GM21381 (cell line): Measurements from ENCODE around the gene UVRAG.

Source experiments
- ATAC-seq: cut with Tn5 transposase; IDR thresholded peaks from one replicate; pipeline ENCODE4 v1.9.1; 2021; ENCODE audit warnings: mild to moderate bottlenecking, moderate library complexity; ENCODE audit not compliant: unreplicated experiment

The UVRAG gene

DNA sequence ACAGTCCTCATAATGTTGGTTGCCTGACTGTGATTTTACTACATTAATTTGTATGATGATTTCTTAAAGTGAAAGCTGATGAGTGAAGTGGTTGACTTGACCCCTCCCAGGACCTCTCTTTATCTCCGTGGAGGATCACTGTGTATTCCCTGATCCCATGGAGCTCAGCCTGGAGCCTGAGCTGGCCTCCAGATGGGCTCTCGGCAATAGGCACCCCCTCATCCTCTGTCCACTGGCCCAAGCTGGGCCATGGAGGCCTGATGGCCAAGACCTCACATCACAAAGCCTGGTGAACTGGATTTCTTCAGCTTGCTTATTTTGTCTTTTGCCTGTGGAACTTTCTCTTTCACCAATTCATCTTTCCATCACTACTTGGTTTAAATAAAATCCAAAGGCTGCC lies 316.1 kb downstream of the UVRAG start:
- ATAC-seq: no peak

DNA sequence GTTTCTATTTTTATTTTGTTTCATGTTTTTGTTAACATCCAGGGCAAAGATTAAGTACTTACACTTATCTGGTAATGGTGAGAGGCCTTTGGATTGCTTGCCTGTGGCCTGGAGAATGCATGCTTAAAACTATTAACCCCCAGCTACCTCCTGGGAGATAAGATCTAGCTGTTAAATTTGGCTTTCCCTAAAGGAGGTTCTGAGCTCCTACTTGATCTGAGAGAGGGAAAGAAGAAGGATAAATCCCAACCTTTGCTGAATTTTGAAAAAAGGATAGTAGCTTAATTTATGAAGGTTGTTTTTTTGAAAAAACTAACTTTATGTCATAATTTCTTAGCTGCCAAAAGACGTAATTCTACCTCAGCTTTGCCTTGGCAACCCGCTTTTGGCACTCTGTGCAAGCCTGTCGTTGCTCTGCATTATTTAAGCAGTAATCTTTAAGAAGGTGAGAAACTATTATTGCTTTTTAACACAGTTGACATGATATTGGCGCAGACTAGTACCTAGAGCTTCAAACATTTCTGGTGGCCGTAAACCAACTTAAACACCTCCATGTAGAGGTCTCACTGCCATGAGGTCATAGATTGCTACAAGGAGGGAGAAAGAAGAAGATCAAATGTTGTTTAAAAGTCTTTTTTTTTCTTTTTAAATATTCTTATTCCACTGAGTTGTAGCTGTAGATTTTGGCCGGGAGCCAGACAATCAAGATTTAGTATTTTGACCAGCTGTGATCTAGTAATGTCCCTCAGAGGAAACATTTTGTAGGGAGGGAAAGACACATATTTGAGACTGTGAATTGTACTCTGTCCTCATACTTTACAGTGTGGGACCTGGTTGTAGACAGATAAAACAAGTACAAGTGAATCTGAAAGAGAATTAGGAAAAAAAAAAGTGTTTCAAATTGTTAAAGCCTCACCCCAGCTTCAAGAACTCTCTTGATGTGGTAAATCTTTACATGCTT lies 316.9 kb downstream of the UVRAG start:
- ATAC-seq: no peak

DNA sequence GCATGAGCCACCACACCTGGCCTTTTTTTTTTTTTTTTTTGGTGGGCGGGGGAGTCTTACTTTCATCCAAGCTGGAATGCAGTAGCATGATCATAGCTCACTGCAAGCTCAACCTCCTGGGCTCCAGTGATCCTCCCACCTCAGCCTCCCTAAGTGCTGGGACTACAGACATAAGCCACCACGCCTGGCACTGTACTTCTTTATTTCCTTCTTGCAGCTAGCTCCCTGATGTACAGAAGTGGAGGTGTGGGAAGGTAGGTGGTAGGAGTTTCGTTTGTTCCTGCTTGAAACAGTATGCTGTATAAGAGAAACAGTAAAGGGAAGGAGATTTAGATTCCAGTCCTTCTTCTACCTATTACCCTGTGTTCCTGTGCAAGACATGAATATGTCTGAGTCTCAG lies 319.2 kb downstream of the UVRAG start:
- ATAC-seq: no peak

DNA sequence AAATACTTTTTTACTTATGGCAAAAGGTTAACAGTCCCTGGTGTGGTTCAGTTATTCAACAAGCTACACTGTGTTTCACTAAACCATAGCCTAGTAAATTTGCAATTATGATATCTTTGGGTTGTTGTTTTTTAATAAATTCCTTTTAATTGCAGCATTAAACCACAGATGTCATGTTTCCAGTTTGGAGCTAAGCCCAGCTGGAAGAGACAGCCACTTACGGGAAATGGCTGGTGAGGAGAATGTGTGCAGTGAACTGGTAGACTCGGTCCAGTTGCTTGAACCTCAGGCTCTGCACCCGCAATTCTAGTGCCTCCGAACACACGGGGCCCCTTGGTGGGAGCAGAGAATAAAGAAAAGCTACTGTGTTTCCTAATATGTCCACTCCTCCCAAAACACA lies 320.5 kb downstream of the UVRAG start:
- no peak for ATAC-seq

DNA sequence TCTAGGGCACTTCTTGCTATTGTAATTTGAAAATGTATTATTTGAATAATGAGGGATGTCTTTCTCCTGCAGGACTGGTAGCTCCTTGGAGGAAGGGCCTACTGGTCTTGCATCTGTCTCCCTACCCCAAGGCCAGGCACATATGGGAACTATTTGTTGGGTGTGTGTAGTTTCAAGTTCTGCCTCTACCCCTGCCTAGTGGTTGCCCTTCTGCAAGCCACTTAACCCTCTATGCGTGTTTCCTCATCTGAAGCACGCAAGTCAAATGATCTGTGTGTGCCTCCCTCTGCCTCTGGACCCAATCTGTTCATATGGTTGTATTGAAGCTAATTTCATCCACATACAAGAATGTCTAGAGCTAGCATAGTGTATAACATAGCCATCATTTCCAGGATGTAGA lies 324.3 kb downstream of the UVRAG start:
- no peak for ATAC-seq

DNA sequence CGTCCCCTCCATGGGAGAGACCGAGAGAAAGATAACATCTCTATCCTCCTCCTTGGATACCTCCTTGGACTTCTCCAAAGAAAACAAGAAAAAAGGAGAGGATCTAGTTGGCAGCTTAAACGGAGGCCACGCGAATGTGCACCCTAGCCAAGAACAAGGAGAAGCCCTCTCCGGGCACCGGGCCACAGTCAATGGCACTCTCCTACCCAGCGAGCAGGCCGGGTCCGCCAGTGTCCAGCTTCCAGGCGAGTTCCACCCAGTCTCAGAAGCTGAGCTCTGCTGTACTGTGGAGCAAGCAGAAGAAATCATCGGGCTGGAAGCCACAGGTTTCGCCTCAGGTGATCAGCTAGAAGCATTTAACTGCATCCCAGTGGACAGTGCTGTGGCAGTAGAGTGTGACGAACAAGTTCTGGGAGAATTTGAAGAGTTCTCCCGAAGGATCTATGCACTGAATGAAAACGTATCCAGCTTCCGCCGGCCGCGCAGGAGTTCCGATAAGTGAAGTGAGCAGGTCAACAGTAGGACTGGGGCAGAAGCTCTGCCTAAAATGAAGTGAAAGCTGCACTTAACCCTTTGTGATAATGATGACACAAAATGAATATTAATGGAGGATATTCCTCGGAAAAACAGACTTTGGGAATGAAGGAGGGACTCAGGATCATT lies 326.0 kb downstream of the UVRAG start:
- no peak for ATAC-seq

DNA sequence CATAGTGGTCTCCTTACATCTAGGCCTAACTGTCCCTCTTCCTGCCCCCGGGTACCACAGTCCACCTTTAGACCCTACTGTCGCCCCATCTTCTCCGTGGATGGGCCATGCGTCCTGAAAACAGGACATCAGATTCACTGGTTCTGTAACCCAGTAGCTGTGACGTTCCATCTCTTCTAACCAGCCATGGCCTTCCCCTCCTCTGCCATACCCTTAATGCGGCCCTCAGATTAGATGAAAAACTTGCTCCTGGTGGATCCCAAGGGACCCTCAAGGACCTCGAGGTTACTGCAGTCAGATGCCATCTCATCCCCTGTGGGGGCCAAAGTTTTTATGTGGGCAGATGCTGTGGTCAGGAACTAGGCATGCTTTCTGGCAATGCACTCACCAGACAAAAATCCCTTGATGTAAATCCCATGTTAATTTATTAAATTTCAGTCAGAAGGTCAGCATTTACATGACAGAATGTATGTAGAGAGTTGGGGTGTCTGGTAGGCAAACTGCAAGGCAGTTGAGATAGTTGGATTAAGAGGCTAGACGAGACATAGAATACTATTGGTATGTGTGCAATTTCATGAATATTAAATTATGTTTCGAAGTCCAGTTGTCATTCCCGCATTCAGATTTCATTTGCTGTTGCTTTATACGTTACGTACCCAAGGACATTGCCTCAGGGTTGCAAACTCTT lies 327.0 kb downstream of the UVRAG start:
- ATAC-seq: no peak

DNA sequence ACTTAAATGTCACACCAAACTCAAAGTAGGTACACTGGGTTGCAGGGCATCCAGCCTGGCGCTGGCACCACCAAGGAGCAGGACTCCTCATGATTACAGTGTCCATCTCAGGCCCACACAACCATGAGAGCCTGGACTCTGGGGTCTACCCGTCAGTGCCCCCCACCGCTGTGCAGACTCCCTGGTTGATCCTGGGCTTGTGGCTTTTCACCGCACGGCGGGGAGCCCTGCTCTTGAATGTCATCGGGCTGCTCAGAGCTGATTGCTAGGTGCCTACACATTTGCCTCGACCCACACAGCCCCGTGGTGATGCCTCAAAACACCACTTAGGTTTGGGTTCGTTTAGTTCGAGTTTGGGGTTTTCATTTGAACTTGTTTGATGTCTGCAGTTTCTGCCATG lies 328.3 kb downstream of the UVRAG start:
- ATAC-seq: no peak

DNA sequence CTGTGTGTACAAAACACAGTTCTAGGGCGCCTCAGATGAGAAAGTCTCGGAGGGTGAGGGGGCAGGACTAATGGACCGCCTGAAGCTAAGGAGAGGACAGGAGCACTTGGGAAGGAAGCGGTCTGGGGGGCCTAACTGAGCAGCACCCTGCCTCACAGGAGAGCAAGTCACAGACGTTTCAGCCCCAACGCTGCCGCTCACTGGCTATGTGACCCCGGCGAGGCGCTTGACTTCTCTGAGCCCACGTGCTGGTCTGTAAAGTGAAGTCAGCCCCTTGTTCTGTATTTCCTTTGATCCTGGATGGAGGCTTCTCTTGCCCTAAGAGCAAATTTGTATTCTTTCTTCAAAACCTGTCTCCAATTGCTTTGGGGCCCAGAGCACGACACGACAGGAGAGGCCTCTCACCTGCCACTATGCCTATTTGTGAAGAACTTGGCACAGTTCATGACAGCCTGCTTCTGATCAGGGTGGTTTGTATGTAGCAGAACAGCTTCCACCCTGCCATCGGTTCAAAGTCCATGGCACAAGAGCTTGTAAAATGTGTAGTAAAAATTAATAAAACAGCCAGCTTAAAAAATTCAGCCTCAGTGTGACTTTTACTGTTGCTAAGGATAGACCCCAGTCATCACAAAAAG lies 332.2 kb downstream of the UVRAG start:
- no peak for ATAC-seq

DNA sequence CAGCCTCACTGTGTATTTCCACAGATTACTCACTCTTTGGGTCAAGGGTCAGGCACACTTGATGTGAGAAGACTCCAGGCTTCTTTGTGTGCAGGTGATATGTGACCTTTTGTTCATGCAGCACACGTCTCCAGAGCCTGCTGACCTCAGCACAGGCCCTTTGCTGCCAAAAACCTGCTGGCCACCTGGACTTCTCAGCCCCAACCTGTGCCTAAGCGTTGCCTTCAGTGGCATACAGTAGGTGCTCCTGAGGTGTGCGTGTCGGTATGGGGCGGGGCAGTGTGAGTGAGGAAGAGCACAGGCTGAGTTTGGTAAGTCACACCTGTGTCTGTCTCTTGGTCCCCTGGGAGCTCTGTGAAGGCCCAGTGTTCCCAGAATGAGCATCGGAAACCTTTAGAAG lies 333.2 kb downstream of the UVRAG start:
- ATAC-seq: no peak

DNA sequence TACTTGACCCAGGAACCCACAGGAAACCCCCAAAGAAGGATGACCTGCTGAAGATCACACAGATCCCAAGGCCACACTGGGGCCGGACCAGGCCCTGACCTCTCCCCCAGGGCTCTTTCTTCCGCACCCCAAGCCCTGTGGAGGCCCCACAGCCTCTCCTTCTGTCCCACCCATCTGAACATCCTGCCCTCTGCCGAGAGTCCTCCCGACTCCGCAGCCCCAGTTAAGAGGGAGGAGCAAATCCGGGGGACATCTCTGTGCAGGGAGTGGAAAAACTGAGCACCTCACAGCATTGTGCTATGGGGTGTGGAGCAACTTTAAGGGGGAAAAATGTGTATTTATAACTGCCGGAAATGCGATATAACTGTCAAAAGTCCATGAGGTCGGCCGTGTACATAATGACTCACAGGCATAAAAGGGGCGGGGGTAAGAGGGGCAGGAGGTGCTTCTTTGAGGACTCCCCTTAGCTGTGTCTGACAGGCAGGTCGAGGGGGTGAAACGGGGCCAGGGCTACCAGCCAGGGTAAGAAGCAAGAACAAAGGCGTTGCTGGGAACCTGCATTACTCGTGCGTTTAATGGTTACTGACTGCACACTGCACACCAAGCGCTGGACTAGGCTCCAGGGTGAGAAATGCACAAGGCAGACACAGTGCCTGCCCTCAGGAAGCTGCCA lies 334.1 kb downstream of the UVRAG start:
- ATAC-seq: no peak

DNA sequence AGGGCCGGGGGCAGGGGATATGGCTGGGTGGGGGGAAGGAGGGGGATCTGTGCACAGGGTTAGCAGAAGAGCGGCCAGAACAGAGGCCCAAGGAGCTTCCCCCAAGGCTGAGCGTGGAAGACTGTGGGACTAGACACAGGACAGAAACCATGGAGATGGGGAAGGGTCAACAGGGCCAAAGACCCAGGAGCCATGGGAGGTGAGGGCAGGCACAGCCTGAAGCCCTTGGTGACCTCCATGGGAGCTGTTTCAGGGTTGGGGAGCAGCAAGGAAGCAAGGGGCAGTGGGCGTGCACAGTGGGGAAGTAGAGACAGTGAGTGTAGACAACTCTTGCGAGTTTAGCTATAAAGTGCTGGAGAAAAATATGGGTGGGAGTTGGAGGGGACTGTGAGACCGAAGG lies 334.7 kb downstream of the UVRAG start:
- no peak for ATAC-seq

DNA sequence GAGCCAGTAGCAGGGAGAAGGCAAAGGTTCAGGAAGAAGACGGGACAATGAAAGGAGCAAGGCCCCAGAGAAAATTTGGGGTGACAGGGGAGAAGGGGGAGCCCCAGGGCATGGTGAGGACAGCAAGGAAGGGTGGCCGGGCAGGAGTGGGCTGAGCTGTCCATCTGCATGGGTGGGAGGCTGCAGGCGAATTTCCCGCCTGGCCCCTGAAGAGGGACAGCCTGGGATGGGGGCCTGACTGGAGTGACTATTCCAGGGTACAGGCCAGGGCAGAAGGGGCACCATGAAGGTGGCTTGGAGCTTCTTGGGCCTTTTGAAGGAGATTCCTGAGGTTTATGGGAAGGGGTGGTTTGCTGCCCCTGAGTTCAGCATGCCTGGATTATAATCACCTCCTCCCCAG lies 335.1 kb downstream of the UVRAG start:
- ATAC-seq: no peak

DNA sequence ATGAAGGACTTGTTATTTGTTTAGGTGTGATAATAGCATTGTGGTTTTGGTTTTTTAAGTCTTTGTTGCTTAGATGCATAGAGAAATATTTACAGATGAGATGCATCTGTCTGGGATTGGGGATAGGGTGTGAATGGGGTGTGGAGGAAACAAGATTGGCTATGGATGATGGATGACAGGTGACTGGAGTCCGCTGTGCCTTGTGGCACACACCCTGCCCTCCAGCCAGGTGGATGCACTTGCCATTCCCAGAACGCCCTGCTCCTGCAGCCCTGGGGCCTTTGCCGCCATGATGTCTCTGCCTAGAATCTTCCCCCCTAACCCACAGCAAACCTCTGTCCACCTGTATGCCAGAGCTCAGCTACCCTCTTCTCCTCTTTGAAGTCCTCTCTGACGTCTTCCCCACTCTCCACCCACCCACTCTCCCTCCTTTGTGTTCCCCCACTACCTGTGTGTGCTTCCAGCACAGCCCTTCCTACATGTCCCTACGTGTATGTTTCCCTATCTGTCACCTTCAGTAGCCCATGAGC lies 336.6 kb downstream of the UVRAG start:
- no peak for ATAC-seq

DNA sequence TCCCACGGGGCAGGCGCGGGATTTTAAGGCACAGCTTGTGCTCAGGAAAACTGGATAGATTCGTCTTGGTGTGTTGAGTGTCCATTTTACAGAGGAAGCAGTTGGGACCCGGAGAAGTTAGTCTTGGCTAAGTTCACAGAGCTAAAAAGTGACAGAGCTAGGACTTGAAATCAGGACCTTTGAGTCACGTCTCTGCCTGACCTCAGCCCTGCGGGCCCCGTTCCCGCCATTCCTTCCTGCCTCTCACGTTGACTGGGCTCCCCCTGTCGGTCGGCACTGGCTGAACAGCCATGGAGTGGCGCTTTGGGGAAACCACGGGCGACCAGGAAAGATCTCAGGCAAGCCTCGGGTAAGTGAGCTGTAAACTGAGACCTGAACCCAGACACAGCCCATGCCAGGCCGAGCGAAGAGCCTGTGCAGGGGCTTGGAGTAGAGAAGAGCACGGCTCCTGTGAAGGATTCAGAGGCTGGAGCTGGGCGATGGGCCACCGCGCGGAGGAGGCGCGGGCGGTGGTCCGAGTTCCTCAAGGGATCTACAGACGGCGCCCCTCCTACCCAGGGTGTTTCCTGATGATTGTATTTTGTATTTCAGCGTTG lies 337.2 kb downstream of the UVRAG start:
- peak; percentile 62 for ATAC-seq

DNA sequence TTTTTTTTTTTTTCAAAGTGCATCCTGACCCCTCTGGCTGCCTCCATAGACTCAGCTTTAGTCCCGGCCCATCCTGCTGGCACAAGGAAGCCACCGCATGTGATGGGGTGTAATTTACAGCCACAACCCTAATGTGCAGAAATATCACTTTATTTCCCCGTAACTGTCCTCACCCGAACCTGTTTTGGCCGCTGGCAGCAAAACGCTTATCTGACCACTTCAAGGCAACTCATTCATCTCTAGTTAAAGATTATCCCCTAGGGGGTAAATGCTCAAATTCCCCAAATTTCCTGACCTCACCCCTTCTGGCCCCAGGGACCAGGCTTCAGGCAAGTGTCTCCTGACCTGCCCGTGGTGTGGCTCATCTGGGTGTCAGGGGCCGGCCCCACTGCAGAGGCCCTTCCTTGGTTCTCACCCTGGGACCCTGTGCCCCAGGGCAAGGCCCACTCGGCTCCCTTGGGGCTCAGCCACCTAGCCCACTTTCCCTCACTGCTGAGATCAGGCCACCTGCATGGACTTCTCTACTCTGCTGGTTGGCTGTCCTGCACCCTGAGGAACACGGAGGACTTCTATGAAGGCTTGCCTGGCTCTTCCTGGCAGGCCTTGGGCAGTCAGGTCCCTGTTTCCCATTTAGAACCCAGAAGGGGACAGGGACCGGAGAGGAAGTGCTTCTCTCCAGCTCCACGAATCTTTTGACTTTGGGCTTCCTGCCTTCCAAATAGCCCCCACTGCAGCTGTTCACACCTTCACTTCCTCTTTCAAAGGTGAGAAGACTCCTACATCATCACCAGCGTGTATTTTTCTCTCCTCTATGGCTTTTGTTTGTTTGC lies 337.9 kb downstream of the UVRAG start:
- ATAC-seq: peak; percentile 61

DNA sequence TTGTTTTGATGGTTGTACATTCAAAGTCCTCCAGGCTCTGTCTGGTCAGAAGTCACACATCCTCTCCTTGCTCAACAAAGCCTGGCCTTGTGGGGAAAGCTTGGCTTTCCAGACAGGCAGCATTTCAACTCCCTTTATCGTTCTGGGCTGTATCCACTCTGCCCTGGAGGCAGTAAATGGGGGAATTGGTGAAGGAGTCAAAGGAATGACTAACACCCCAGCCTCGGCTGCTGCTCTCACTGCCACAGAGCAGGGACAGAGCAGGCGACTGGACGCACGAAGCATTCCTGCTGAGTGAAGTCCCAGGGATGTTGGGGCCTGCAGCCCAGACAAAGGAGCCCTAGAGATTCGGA lies 338.5 kb downstream of the UVRAG start:
- ATAC-seq: no peak

DNA sequence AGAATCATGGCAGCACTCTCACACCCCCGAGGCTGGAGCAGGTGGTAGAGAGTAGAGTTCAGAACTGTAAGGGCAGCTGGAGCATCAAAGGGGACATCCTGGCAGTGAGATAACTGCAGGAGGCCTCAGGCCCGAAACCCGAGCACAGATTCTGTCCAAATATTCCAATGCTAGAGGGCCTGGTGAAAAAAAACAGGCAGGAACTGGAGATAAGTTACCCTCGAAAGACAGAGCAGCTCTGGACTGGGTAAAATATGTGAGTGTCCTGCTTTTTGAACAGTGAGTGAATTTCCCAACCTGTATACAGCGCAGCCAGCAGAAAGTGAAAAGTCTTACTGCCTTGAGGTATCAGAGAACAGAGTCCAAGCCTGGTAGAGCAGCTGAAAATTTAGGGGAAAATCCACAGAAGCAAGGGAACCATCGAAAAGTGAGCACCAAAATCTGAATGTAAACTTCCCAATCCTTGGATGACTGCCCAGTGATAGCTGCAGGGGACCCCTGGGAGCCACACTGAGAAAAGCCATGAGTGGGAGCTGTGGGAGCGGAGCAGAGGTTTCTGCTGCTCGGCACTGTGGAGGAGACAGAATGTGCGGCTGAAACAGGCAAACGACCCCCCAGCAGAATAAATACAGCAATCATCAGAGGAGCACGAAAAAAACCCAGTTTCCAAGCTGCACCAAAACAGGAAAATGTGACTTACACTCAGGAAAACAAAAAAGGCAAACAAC lies 340.7 kb downstream of the UVRAG start:
- no peak for ATAC-seq

DNA sequence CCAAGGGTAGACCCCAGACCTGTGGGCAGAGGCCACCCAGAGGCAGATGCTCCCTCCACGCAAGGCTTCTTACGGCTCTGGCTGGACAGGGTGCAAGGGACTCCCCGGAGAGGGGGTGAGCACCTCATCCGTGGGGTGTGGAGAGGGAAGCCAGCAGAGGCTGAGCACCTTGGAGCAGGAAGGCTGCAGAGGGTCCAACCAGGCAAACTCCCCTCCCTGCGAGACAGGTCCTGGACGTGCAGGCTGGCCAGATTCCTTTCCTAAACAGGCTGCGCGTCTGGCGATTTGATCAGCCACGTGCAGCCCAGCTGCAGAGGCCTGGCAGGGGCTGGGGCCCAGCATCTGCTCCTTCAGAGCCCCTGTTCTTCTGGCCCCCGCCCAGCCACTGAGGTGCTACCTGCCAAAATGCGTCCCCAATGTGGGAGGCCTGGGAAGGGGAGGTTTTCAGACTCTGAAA lies 342.0 kb downstream of the UVRAG start:
- ATAC-seq: no peak
